Left colon (tissue), 2 donors: ENCODE measurements around the gene SSBP4. TPM values are rescaled to one million over a fixed set of nuclear protein-coding genes. Genes with fewer than 3 reads are reported as not detected.

ENCODE experiments used
- ATAC-seq: fragments of 200-7000 bp; cut with Tn5 transposase; one replicate; pipeline ENCODE4 v1.9.1; 2020; ENCODE audit warnings: mild to moderate bottlenecking, moderate library complexity
- DNase-seq, 2 donors: peaks; one replicate each; pipeline ENCODE4 v3.0.0-alpha.2; 2020
- intact Hi-C, 2 donors: fragments of 100-400 bp; cut with DNase I in 1 of 2; cut with micrococcal nuclease in 1 of 2; formaldehyde crosslinking; loops; one replicate each; pipeline versions ENCODE4 v1.11.2 to v1.14.0; 2022; cut with DNase I, micrococcal nuclease
- microRNA-seq, 2 donors: library from miRNA; unstranded; fragments of <30 nt; microRNA quantifications; one replicate each; pipeline versions ENCODE4 v1.1.0 to v1.2.0, GENCODE V29; 2020
- total RNA-seq, 2 donors: library from RNA; stranded (reverse); fragmentation: NEBNext Ultra II Directional; extraction: Animal tissue kit (Norgen Biotek cat#: 25700); gene quantifications; one replicate each; pipeline ENCODE4 v1.2.1, GENCODE V29; 2021
- donor health status: DM: no; HTN: no; CAD: no.
- donor health status: DM: yes; HTN: yes; CAD: no.

Gene SSBP4
- total RNA-seq, 2 donors from 2014 or later = 37.4 to 50.7 TPM

GRCh38 chr19:18473003-18473705, 54.0 kb downstream of the SSBP4 start:
- DNase-seq = no peak
- intact Hi-C loops = no loop called here
- no peak for ATAC-seq

GRCh38 chr19:18473706-18474087, 54.5 kb downstream of the SSBP4 start:
- ATAC-seq (no peak), DNase-seq (no peak)
- intact Hi-C loops = no loop called here

- ATAC-seq = no peak
- intact Hi-C loops = no loop called here
- DNase-seq = no peak
These were observed 55.2 kb downstream of the SSBP4 start for GRCh38 chr19:18474366-18474887.

GRCh38 chr19:18475004-18475453, 55.8 kb downstream of the SSBP4 start:
- peak; percentile 35 for ATAC-seq
- DNase-seq = no peak
- intact Hi-C loops = no loop called here

GRCh38 chr19:18475762-18476331, 56.6 kb downstream of the SSBP4 start:
- no peak for DNase-seq
- intact Hi-C loops = no loop called here
- peak; percentile 18 for ATAC-seq

GRCh38 chr19:18476507-18477041, 57.4 kb downstream of the SSBP4 start:
- intact Hi-C loops = no loop called here
- ATAC-seq = no peak
- no peak for DNase-seq

- no peak for DNase-seq
- no peak for ATAC-seq
- intact Hi-C loops = no loop called here
These were observed 58.0 kb downstream of the SSBP4 start for GRCh38 chr19:18477042-18477779.

- intact Hi-C loops = no loop called here
- DNase-seq (no peak), ATAC-seq (no peak)
These were observed 58.8 kb downstream of the SSBP4 start for GRCh38 chr19:18477974-18478373.

GRCh38 chr19:18478545-18479311, 59.5 kb downstream of the SSBP4 start:
- peak; percentile 34 for ATAC-seq
- intact Hi-C loops = no loop called here

GRCh38 chr19:18480006-18480691, 61.0 kb downstream of the SSBP4 start:
- intact Hi-C loops = no loop called here
- ATAC-seq = peak; percentile 31
- DNase-seq = peak; percentile 43 to 74

More at GRCh38 chr19:18478545-18479311, 59.5 kb downstream of the SSBP4 start:
- peak; percentile 55 to 78 for DNase-seq

GRCh38 chr19:18481505-18482222, 62.5 kb downstream of the SSBP4 start:
- intact Hi-C loops = no loop called here
- DNase-seq = no peak

GRCh38 chr19:18483119-18483890, 64.1 kb downstream of the SSBP4 start:
- DNase-seq = no peak
- no peak for ATAC-seq
- intact Hi-C loops = no loop called here

More at GRCh38 chr19:18481505-18482222, 62.5 kb downstream of the SSBP4 start:
- no peak for ATAC-seq

Small RNA genes lying within 50 kb of the gene (microRNA-seq; reads per million reads assigned to microRNA genes)
- 0 to 0.53 reads per million in 2 donors for gene MIR3189

Other genes starting within 250 kb of the SSBP4 start
- gene IFI30, start 245.6 kb upstream of the SSBP4 start, total RNA-seq = 10 to 100 TPM; 47.5 to 79.3 TPM
- gene MPV17L2, start 226.2 kb upstream of the SSBP4 start, total RNA-seq = 10 to 100 TPM in 1 of 2 donors, 1 to 10 TPM in 1; 9.9 to 15.4 TPM
- 1 to 10 TPM; 6.3 to 6.9 TPM for gene RAB3A, start 215.4 kb upstream of the SSBP4 start, total RNA-seq
- 1 to 10 TPM; 2.5 to 4.3 TPM for gene PDE4C, start 193.0 kb upstream of the SSBP4 start, total RNA-seq
- gene IQCN, start 144.9 kb upstream of the SSBP4 start, total RNA-seq = 1 to 10 TPM; 4.3 to 6.1 TPM
- gene JUND, start 137.8 kb upstream of the SSBP4 start, total RNA-seq = 100 to 1,000 TPM; 361 to 374 TPM
- 100 to 1,000 TPM; 106 to 148 TPM for gene LSM4, start 96.3 kb upstream of the SSBP4 start, total RNA-seq
- 100 to 1,000 TPM; 105 to 109 TPM for gene PGPEP1, start 78.8 kb upstream of the SSBP4 start, total RNA-seq
- gene GDF15, start 33.2 kb upstream of the SSBP4 start, total RNA-seq = 10 to 100 TPM; 32.2 to 87.6 TPM
- 1 to 10 TPM in 1 of 2 donors, under 1 TPM in 1; 0.79 to 5.1 TPM for gene LRRC25, start 21.8 kb upstream of the SSBP4 start, total RNA-seq
- gene ISYNA1, start 18.7 kb downstream of the SSBP4 start, total RNA-seq = 10 to 100 TPM; 14.1 to 15.1 TPM
- 10 to 100 TPM; 18.1 to 19.1 TPM for gene ELL, start 102.7 kb downstream of the SSBP4 start, total RNA-seq
- 100 to 1,000 TPM; 174 to 197 TPM for gene FKBP8, start 124.2 kb downstream of the SSBP4 start, total RNA-seq
- 10 to 100 TPM; 63.7 to 72.4 TPM for gene KXD1, start 138.5 kb downstream of the SSBP4 start, total RNA-seq
- 100 to 1,000 TPM; 798 to 822 TPM for gene UBA52, start 152.5 kb downstream of the SSBP4 start, total RNA-seq
- 10 to 100 TPM; 49.2 to 53.4 TPM for gene REX1BD, start 169.4 kb downstream of the SSBP4 start, total RNA-seq
- gene CRLF1, start 187.4 kb downstream of the SSBP4 start, total RNA-seq = 1 to 10 TPM; 1.3 to 2.4 TPM
- 1 to 10 TPM in 1 of 2 donors, under 1 TPM in 1; 0.40 to 1.1 TPM for gene TMEM59L, start 193.5 kb downstream of the SSBP4 start, total RNA-seq
- gene KLHL26, start 217.6 kb downstream of the SSBP4 start, total RNA-seq = 10 to 100 TPM in 1 of 2 donors, 1 to 10 TPM in 1; 8.5 to 10.1 TPM